ENCODE data around the gene DNAH2. TPM values are rescaled to one million over a fixed set of nuclear protein-coding genes. Genes with fewer than 3 reads are reported as not detected.

The DNAH2 gene
- total and polyA plus RNA-seq, 2 of the 13 experiments (the other 11 are each of a cell fraction or from before 2014, with no cell fraction given): not detected

DNA sequence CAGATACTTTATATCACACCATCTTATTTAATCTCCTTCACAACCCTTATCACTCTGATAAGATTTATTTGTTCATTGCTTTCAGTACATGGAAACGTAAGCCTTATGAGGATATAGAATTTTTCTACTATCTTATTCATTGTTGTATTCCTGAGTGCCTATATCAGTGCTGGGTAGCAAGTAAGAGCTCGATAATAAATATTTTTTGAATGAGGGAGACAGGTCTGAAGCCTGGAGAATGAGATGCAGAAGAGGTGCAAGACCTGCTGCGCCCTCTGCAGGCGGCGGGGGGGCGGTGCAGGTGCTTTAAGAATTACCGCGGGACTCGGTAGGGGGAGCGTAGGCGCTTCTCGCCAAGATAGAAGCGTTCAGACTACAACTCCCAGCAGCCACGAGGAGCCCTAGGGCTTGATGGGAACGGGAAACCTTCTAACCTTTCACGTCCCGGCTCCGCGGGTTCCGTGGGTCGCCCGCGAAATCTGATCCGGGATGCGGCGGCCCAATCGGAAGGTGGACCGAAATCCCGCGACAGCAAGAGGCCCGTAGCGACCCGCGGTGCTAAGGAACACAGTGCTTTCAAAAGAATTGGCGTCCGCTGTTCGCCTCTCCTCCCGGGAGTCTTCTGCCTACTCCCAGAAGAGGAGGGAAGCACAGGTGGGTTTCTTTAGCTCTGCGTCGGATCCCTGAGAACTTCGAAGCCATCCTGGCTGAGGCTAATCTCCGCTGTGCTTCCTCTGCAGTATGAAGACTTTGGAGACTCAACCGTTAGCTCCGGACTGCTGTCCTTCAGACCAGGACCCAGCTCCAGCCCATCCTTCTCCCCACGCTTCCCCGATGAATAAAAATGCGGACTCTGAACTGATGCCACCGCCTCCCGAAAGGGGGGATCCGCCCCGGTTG is 29.4 kb upstream of the DNAH2 start, which contains the start of gene WRAP53 (continued):
- no peak for TF ChIP-seq ZNF256 (CRISPR knock-in tag; conservative IDR thresholded peaks at IDR 0.05)
- 0 out of 2 replicates have a peak, but pooled peaks have one; percentile 16 for TF ChIP-seq ZNF777 (CRISPR knock-in tag; IDR thresholded peaks at IDR 0.05)
- no peak for TF ChIP-seq SMYD3 (CRISPR knock-in tag; IDR thresholded peaks at IDR 0.05)
- TF ChIP-seq, protein P1, sequence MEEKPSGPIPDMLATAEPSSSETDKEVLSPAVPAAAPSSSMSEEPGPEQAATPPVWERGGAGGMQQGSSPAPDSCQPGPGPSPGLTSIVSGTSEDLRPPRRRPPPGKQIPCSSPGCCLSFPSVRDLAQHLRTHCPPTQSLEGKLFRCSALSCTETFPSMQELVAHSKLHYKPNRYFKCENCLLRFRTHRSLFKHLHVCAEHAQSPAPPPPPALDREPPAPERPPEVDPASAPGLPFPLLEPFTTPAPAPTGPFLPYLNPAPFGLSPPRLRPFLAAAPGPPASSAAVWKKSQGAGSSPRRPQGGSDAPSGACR (CRISPR knock-in tag; IDR thresholded peaks at IDR 0.05): no peak
- TF ChIP-seq, protein P2, sequence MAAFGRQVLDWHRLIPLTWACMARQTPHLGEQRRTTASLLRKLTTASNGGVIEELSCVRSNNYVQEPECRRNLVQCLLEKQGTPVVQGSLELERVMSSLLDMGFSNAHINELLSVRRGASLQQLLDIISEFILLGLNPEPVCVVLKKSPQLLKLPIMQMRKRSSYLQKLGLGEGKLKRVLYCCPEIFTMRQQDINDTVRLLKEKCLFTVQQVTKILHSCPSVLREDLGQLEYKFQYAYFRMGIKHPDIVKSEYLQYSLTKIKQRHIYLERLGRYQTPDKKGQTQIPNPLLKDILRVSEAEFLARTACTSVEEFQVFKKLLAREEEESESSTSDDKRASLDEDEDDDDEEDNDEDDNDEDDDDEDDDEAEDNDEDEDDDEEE (CRISPR knock-in tag; IDR thresholded peaks at IDR 0.05): no peak
- TF ChIP-seq TEAD3 (CRISPR knock-in tag; optimal IDR thresholded peaks at IDR 0.05; ENCODE audit: borderline replicate concordance): peak; percentile 33
- no peak for TF ChIP-seq KDM6A (CRISPR knock-in tag; IDR thresholded peaks at IDR 0.05; ENCODE audit: low read depth)
- no peak for TF ChIP-seq LCORL (IDR thresholded peaks at IDR 0.05)
- 0 out of 2 replicates have a peak, but pooled peaks have one; percentile 40 for TF ChIP-seq LCORL (CRISPR knock-in tag; IDR thresholded peaks at IDR 0.05)
- TF ChIP-seq, protein P3, sequence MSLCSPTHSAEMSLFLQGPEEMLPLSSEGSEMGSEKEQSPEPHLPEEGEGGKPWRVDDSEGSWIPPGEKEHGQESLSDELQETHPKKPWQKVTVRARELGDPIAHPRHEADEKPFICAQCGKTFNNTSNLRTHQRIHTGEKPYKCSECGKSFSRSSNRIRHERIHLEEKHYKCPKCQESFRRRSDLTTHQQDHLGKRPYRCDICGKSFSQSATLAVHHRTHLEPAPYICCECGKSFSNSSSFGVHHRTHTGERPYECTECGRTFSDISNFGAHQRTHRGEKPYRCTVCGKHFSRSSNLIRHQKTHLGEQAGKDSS (CRISPR knock-in tag; IDR thresholded peaks at IDR 0.05; ENCODE audit: borderline replicate concordance, low read depth): no peak
- TF ChIP-seq, protein P4, sequence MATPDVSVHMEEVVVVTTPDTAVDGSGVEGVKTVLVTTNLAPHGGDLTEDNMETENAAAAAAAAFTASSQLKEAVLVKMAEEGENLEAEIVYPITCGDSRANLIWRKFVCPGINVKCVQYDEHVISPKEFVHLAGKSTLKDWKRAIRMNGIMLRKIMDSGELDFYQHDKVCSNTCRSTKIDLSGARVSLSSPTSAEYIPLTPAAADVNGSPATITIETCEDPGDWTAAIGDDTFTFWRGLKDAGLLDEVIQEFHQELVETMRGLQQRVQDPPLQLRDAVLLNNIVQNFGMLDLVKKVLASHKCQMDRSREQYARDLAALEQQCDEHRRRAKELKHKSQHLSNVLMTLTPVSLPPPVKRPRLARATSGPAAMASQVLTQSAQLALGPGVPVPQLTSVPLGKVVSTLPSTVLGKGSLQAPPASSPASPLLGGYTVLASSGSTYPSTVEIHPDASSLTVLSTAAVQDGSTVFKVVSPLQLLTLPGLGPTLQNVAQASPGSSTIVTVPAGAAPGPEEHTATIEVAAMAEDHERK (CRISPR knock-in tag; IDR thresholded peaks at IDR 0.05; ENCODE audit: low read depth): peak; percentile 80
- TF ChIP-seq ZNF678 (CRISPR knock-in tag; IDR thresholded peaks at IDR 0.05): no peak
- 0 out of 2 replicates have a peak, but pooled peaks have one; percentile 48 for TF ChIP-seq KLF11 (CRISPR knock-in tag; IDR thresholded peaks at IDR 0.05)
- no peak for TF ChIP-seq ZMYM4 (CRISPR knock-in tag; IDR thresholded peaks at IDR 0.05)
- no peak for TF ChIP-seq ZNF564 (CRISPR knock-in tag; IDR thresholded peaks at IDR 0.05)
- no peak for TF ChIP-seq ATM (IDR thresholded peaks at IDR 0.05; ENCODE audit: borderline replicate concordance)
- TF ChIP-seq ISL2 (CRISPR knock-in tag; IDR thresholded peaks at IDR 0.05): peak; percentile 52; the same call in 1 of the 2 replicates
- TF ChIP-seq MTA1 (CRISPR knock-in tag; IDR thresholded peaks at IDR 0.05; ENCODE audit: borderline replicate concordance): no peak
- TF ChIP-seq KMT2B (CRISPR knock-in tag; IDR thresholded peaks at IDR 0.05): no peak; the same call in 1 of the 2 replicates
- TF ChIP-seq TGIF2 (CRISPR knock-in tag; IDR thresholded peaks at IDR 0.05): no peak; the same call in 1 of the 2 replicates
- TF ChIP-seq BHLHE40 (IDR thresholded peaks at IDR 0.05; ENCODE audit: low read length): no peak
- TF ChIP-seq SMARCC2 (IDR thresholded peaks at IDR 0.05): no peak
- peak; percentile 78 for TF ChIP-seq ELF1 (CRISPR knock-in tag; IDR thresholded peaks at IDR 0.05)
- TF ChIP-seq, protein P5, sequence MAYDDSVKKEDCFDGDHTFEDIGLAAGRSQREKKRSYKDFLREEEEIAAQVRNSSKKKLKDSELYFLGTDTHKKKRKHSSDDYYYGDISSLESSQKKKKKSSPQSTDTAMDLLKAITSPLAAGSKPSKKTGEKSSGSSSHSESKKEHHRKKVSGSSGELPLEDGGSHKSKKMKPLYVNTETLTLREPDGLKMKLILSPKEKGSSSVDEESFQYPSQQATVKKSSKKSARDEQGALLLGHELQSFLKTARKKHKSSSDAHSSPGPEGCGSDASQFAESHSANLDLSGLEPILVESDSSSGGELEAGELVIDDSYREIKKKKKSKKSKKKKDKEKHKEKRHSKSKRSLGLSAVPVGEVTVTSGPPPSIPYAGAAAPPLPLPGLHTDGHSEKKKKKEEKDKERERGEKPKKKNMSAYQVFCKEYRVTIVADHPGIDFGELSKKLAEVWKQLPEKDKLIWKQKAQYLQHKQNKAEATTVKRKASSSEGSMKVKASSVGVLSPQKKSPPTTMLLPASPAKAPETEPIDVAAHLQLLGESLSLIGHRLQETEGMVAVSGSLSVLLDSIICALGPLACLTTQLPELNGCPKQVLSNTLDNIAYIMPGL (CRISPR knock-in tag; IDR thresholded peaks at IDR 0.05; ENCODE audit: borderline replicate concordance in 1 of 2, low read depth in 1 of 2): peak in 1 of 2 experiments; percentile 64; a peak in 3 of 4 replicates
- TF ChIP-seq CBFB (CRISPR knock-in tag; IDR thresholded peaks at IDR 0.05): peak; percentile 69; the same call in 1 of the 2 replicates
